ENCODE data around the gene TAOK1. TPM values are rescaled to one million over a fixed set of nuclear protein-coding genes. Genes with fewer than 3 reads are reported as not detected.

TAOK1 gene
- total and polyA plus RNA-seq, 2 donors (not counting 1 experiment from before 2014, with no cell fraction given) = 9.8 to 80.7 TPM

DNA sequence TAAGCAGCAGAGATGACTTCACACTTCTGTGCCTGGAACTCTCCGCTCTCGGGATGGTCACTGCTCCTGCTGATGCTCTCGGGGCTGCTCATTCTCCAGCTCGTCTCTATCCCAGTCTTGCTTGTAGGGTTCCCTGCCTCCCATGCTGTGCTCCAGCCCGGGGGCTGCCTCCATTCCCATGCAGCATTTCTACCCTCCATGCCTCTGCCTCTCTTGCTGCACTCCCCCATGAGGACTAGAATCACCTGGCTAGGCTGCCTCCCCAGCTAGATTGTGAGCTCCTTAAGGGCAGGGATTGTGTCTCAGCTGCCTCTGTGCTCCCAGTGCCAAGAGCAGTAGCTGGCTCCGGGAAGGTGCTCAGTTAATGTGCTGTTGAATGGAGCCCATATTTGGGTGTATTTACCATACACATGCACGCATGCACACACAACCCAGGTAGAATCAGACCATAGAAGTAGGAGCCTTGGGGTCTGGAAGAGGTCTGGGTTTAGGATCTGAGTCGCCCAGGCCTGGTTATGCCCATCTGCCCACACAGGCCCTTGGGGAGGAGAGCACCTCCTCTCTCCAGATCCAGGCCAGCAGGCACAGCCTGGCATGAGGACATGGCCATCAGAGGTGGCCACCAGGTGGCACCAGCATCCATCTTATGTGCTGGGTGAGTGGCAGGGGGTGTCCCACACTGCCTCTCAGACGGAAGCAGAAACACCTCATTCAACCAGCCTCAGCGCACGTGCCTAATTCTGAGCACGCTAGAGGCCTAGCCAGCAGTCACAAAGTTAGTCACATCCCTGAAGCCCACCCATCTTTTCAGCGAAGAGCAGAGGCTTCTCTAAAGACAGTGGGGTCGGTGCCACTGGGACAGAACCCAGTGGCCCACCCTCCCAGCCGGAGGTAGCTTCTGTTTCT lies 190.0 kb downstream of the TAOK1 start:
- Mint-ChIP-seq H3K27ac (peak overlapping the region; percentile 87), H3K4me3 (no peak overlapping the region), H3K9me3 (ENCODE audit: insufficient read depth) (no peaks in the 10 kb centered on the region), H3K4me1 (peaks cover 27% of the 10 kb centered on the region), H3K27me3 (no peaks in the 10 kb centered on the region)
- DNase-seq (peak; percentile 93), ATAC-seq (ENCODE audit: low read depth) (peak; percentile 96)
- no peak overlapping the region for H3K9ac ChIP-seq (ENCODE audit: low read length)
- H3K27ac ChIP-seq (ENCODE audit: low read length in 2 of 2) = no peak overlapping the region
- H3K79me2 ChIP-seq (ENCODE audit: control insufficient read depth, insufficient read depth, low read length) = peaks cover 50% of the 10 kb centered on the region
- intact Hi-C loops (cut with micrococcal nuclease) = loop anchor here (1.0 to 2.0 kb wide), 8 partner anchors 11 to 441 kb away; partner anchors contain the start of genes SSH2 and TP53I13
- no peak overlapping the region for H3K4me2 ChIP-seq (replicated peaks; ENCODE audit: low read depth, low read length, poor library complexity, severe bottlenecking)
- H3K36me3 ChIP-seq (replicated peaks in 1 of 2; ENCODE audit: control extremely low read depth in 1 of 2, control insufficient read depth in 1 of 2, extremely low read depth in 1 of 2, insufficient read depth in 2 of 2, low read length in 1 of 2) = peaks cover 0 to 64% of the 10 kb centered on the region in 2 experiments
- no peaks in the 10 kb centered on the region for H3K27me3 ChIP-seq (replicated peaks in 1 of 4; ENCODE audit: control extremely low read depth in 1 of 4, control insufficient read depth in 3 of 4, insufficient read depth in 4 of 4, low read length in 3 of 4)
- CTCF ChIA-PET = interaction anchor here (0.6 to 24.3 kb wide), 22 partner anchors 8 to 516 kb away, joined by 3 to 336 read pairs (median 4); partner anchors contain the start of genes ABHD15, ANKRD13B, SSH2 and TP53I13
- H4K20me1 ChIP-seq (ENCODE audit: control insufficient read depth, insufficient read depth, low read length, poor library complexity, severe bottlenecking) = peaks cover 48% of the 10 kb centered on the region
- POLR2A ChIA-PET = interaction anchor here (0.7 to 4.4 kb wide), 5 partner anchors 8 to 351 kb away, joined by 3 to 18 read pairs (median 3); partner anchors contain the start of gene ANKRD13B
- H3K4me1 ChIP-seq (ENCODE audit: control insufficient read depth in 2 of 2, insufficient read depth in 2 of 2, low read length in 2 of 2) = peaks cover 19 to 23% of the 10 kb centered on the region in 2 donors
- 50% methylated on average over 8 of the region's 15 CpGs for WGBS (ENCODE audit: insufficient coverage)
- TF ChIP-seq EZH2 (IDR thresholded peaks at IDR 0.05; ENCODE audit: borderline replicate concordance, insufficient read depth, low read depth, low read length, poor library complexity, severe bottlenecking) (no peak), CTCF (IDR thresholded peaks at IDR 0.05) (peak; percentile 79)
- no peaks in the 10 kb centered on the region for H3K9me3 ChIP-seq (ENCODE audit: control extremely low read depth in 1 of 3, control insufficient read depth in 2 of 3, insufficient read depth in 1 of 3, low read length in 2 of 3)
- no peak overlapping the region for H3K4me3 ChIP-seq (ENCODE audit: control extremely low read depth in 1 of 5, extremely low read depth in 1 of 5, insufficient read depth in 1 of 5, low read depth in 2 of 5, low read length in 4 of 5)
- no peak overlapping the region for H2AFZ ChIP-seq (ENCODE audit: insufficient read depth, low read depth, low read length, poor library complexity, severe bottlenecking)

All from B cell (primary cell).